HG02973 (cell line): ENCODE data around the gene GMNC.

ENCODE experiments used
- ATAC-seq: cut with Tn5 transposase; IDR thresholded peaks from one replicate; pipeline ENCODE4 v1.9.1; 2021; ENCODE audit warnings: moderate library complexity; ENCODE audit not compliant: unreplicated experiment

Gene GMNC

GRCh38 chr3:190853464-190853863 lies 9.0 kb downstream of the GMNC start:
- ATAC-seq, result no peak

GRCh38 chr3:190849607-190850006 lies 12.9 kb downstream of the GMNC start:
- no peak for ATAC-seq

- ATAC-seq, result no peak
Observed at GRCh38 chr3:190848870-190849269, 13.6 kb downstream of the GMNC start.

- ATAC-seq, result no peak
Observed at GRCh38 chr3:190847436-190847835, 15.1 kb downstream of the GMNC start.

- ATAC-seq, result no peak
Observed at GRCh38 chr3:190840146-190840545, 22.3 kb downstream of the GMNC start.

- ATAC-seq, result no peak
Observed at GRCh38 chr3:190831225-190831624, 31.3 kb downstream of the GMNC start.

- ATAC-seq, result no peak
Observed at GRCh38 chr3:190830031-190830430, 32.5 kb downstream of the GMNC start.

- ATAC-seq, result no peak
Observed at GRCh38 chr3:190826018-190826417, 36.5 kb downstream of the GMNC start.

GRCh38 chr3:190825386-190826016 lies 37.0 kb downstream of the GMNC start:
- ATAC-seq, result no peak

- peak; percentile 84 for ATAC-seq
Observed at GRCh38 chr3:190811775-190812480, 50.6 kb downstream of the GMNC start.

GRCh38 chr3:190810957-190811356 lies 51.5 kb downstream of the GMNC start:
- ATAC-seq, result no peak

- ATAC-seq, result no peak
Observed at GRCh38 chr3:190809351-190809750, 53.1 kb downstream of the GMNC start.

- no peak for ATAC-seq
Observed at GRCh38 chr3:190807719-190808375, 54.6 kb downstream of the GMNC start.
